Neutrophil (primary cell): Measurements from ENCODE around the gene KRTAP19-7.

Source experiments
- H3K27ac ChIP-seq: fragments of 200-600 bp; sonication (generic); 2 replicates; pipeline ENCODE4 v1.5.1; 2016; ENCODE audit warnings: mild to moderate bottlenecking, moderate library complexity
- H3K27me3 ChIP-seq: fragments of 200-600 bp; sonication (generic); 2 replicates; pipeline ENCODE4 v1.6.0; 2016; ENCODE audit warnings: mild to moderate bottlenecking
- H3K36me3 ChIP-seq: fragments of 200-600 bp; sonication (generic); 2 replicates; pipeline ENCODE4 v1.5.1; 2017
- H3K4me1 ChIP-seq, 2 experiments: fragments of 200-600 bp in 1 of 2; sonication (generic) in 1 of 2; 1 replicate in 1 of 2; 2 replicates in 1 of 2; pipeline versions ENCODE4 v1.5.1 to v1.6.1; 2013 to 2016; ENCODE audit warnings: low read depth in 1 of 2, low read length in 1 of 2, mild to moderate bottlenecking in 1 of 2, moderate library complexity in 1 of 2; ENCODE audit not compliant: control insufficient read depth in 1 of 2, insufficient read depth in 1 of 2
- H3K4me3 ChIP-seq, 2 experiments: fragments of 200-600 bp in 1 of 2; sonication (generic) in 1 of 2; 1 replicate in 1 of 2; 2 replicates in 1 of 2; pipeline ENCODE4 v1.5.1; 2013 to 2016; ENCODE audit warnings: low read depth in 1 of 2, low read length in 1 of 2, mild to moderate bottlenecking in 1 of 2, moderate library complexity in 1 of 2
- H3K9me3 ChIP-seq: fragments of 200-600 bp; sonication (generic); 2 replicates; pipeline ENCODE4 v1.5.1; 2016
- TF ChIP-seq, protein P1 (sequence below): fragments of 200-600 bp; sonication (generic); IDR thresholded peaks from 2 replicates; pipeline ENCODE4 v1.5.1; 2016; ENCODE audit warnings: antibody characterized with exemption

The KRTAP19-7 gene

DNA sequence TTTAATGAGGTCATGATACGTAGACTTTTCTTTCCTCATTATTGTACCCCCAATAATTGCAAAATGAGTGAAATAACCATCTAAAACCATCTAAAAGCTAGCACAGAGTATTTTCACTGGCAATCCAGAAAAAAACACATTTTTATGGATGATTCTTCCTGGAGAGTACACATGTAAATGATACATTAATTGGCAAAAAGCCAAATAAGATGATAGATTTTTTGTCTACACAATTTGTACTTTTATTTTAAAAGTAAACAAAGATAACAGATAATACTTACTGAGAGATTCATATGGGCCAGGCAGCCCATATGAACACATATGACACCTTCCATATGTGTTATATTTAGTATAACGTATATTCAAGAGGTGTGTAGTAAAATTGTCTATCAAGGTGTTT is 2.5 kb upstream of the KRTAP19-7 start:
- Histone ChIP-seq H3K4me1 (no peaks in the 10 kb centered on the region), H3K9me3 (no peaks in the 10 kb centered on the region), H3K27ac (no peak overlapping the region), H3K4me3 (no peak overlapping the region), H3K36me3 (no peaks in the 10 kb centered on the region), H3K27me3 (no peaks in the 10 kb centered on the region)
- TF ChIP-seq, protein P1, sequence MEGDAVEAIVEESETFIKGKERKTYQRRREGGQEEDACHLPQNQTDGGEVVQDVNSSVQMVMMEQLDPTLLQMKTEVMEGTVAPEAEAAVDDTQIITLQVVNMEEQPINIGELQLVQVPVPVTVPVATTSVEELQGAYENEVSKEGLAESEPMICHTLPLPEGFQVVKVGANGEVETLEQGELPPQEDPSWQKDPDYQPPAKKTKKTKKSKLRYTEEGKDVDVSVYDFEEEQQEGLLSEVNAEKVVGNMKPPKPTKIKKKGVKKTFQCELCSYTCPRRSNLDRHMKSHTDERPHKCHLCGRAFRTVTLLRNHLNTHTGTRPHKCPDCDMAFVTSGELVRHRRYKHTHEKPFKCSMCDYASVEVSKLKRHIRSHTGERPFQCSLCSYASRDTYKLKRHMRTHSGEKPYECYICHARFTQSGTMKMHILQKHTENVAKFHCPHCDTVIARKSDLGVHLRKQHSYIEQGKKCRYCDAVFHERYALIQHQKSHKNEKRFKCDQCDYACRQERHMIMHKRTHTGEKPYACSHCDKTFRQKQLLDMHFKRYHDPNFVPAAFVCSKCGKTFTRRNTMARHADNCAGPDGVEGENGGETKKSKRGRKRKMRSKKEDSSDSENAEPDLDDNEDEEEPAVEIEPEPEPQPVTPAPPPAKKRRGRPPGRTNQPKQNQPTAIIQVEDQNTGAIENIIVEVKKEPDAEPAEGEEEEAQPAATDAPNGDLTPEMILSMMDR: no peak

DNA sequence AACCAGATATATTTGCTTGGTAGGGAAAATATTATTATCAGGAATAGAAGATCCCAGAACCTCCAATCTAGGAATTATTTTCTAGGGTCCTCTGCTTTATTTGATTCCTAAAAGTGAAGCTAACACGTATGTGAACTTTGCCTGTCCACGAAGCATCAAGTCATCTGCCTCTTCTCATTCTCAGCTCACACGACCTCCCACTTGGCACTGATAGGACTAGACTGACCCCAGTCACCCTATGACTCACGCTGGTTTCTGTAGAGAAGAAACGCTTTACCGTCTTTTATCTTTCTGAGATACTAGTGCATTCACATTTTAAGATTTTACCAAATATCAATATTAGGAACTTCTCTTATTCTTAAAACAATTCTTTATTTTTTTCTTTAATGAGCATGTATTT is 2.0 kb upstream of the KRTAP19-7 start:
- H3K36me3 ChIP-seq: no peaks in the 10 kb centered on the region
- H3K27ac ChIP-seq: no peak overlapping the region
- no peaks in the 10 kb centered on the region for H3K27me3 ChIP-seq
- H3K9me3 ChIP-seq: no peaks in the 10 kb centered on the region
- no peak overlapping the region for H3K4me3 ChIP-seq
- H3K4me1 ChIP-seq: no peaks in the 10 kb centered on the region
- TF ChIP-seq, protein P1: no peak

DNA sequence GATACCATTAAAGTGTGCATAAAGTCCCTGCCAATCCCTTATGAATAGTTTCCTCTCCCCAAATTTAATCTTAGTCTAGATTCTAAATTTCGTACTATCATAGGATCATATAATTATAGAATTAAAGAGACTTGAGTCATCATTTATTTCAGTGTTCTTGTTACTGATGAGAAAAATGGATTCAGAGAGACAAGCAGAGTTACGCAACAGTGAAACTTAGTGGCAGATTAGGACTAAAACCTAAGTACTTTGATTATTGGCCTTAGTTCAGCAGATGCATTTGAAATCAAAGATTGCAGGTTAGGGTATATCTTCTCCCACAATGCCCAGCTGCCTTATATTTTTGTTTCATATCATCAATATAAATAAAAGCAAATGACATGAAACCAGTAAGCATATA is 843 bp upstream of the KRTAP19-7 start:
- H3K36me3 ChIP-seq: no peaks in the 10 kb centered on the region
- no peaks in the 10 kb centered on the region for H3K27me3 ChIP-seq
- H3K4me3 ChIP-seq: no peak overlapping the region
- H3K9me3 ChIP-seq: no peaks in the 10 kb centered on the region
- H3K4me1 ChIP-seq: no peaks in the 10 kb centered on the region
- TF ChIP-seq, protein P1: no peak
- no peak overlapping the region for H3K27ac ChIP-seq

DNA sequence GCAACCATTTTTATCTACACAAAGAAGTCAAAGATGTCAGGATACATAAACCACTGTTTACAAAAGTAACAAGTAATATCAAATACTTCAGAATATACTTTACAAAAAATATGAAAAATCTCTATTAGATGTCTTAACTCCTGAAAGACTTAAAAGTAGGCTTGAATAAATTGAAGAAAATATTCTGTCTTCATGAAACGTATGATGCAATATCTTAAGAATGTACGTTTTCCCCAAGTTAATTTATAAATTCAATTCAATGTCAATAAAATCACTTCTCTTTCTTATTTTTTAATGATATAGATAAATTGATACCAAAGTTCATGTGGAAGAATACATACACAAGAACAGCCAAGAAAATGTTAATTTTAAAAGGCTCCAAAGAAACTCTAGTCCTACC is 6.0 kb downstream of the KRTAP19-7 start:
- Histone ChIP-seq H3K4me3 (no peak overlapping the region), H3K9me3 (no peaks in the 10 kb centered on the region), H3K27me3 (no peaks in the 10 kb centered on the region), H3K36me3 (no peaks in the 10 kb centered on the region), H3K4me1 (no peaks in the 10 kb centered on the region), H3K27ac (no peak overlapping the region)
- TF ChIP-seq, protein P1: no peak

DNA sequence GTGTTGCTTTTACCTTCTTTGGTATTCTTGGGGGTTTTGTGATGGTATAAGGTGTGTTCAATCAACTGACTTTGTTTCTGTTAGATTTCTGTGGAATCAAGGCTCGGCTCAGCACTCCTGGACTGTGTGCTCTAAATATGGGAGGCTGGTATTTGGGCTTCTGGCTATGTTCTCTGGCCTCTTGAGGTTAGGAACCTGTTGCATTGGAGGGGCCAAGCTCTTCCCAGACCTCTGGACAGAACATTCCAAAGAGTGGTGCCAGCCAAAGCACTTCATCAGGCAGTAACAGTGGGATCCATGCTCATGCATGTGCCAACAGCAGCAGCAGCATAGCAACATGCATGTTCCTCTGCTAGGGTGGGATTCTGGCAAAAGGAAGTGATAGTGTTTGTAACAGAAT is 8.3 kb downstream of the KRTAP19-7 start:
- Histone ChIP-seq H3K27ac (no peak overlapping the region), H3K4me1 (no peaks in the 10 kb centered on the region), H3K27me3 (no peaks in the 10 kb centered on the region), H3K36me3 (no peaks in the 10 kb centered on the region), H3K4me3 (no peak overlapping the region), H3K9me3 (no peaks in the 10 kb centered on the region)
- TF ChIP-seq, protein P1: no peak

DNA sequence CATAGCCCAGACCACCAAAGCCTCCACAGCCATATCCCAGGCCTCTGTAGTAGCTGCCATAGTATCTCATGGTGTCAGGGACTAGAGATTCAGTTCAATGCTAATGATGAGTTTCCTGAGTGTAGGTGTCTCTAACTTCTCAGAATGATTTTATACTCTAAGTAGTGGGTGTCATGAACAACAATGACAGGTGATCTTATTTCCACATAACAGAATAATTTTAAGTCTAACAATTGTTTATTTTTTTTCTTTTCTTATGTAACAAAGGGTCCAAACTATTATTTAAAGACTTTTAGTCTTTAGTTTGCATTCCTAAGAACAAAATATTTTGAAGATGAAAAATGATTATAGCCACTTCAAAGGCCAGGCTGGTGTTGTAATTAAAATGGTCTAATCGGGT is 19.4 kb downstream of the KRTAP19-7 start, which contains the start of gene KRTAP19-6:
KRTAP19-6 (minus strand) TSS at position 101 of the 400 bp plus-strand sequence; CDS start at position 70, 31 bp downstream.
- Histone ChIP-seq H3K4me3 (no peak within 1 kb of the TSS), H3K27ac (no peak within 1 kb of the TSS), H3K27me3 (no peaks in the 10 kb centered on the region), H3K4me1 (no peaks in the 10 kb centered on the region), H3K36me3 (no peaks in the 10 kb centered on the region), H3K9me3 (no peaks in the 10 kb centered on the region)
- TF ChIP-seq, protein P1: no peak
